HG02885 (cell line): Measurements from ENCODE around the gene ACBD3.

ENCODE experiments used
- ATAC-seq: cut with Tn5 transposase; IDR thresholded peaks from one replicate; pipeline ENCODE4 v1.9.1; 2021; ENCODE audit warnings: mild to moderate bottlenecking; ENCODE audit not compliant: unreplicated experiment, poor library complexity

The ACBD3 gene

GRCh38 chr1:226135709-226136108, 50.8 kb downstream of the ACBD3 start:
- no peak for ATAC-seq

DNA sequence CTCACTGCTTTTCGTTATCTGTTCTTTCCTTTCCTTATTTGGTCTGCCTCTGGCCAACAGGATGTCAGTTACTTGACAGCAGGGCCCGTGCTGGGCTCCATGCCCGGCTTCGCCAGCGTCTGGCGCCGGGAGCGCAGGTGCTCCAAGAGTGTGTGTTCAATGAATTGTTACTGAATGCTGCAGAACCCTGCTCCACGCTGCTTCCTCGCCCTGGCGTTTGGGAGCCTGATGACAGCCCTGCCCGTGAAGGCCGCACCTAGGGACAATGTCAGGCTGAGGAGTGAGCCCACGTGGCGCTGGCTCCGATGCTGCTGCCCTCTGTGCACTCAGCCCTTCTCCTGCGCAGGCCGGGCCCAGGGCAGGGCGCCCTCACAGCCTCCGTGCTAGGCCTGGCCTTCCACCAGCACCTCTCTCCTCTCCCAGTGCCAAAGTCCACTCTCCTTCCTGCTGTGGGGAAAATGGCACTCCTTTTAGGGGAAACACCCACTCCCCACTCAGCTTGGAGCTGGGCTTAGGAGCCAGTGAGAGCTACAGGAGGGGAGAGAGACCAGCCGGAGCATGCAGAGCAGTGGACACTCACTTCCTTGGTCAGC, 51.4 kb downstream of the ACBD3 start:
- no peak for ATAC-seq

GRCh38 chr1:226134170-226135058, 52.1 kb downstream of the ACBD3 start:
- ATAC-seq = no peak

- no peak for ATAC-seq
Observed at GRCh38 chr1:226133504-226134123, 52.9 kb downstream of the ACBD3 start.

DNA sequence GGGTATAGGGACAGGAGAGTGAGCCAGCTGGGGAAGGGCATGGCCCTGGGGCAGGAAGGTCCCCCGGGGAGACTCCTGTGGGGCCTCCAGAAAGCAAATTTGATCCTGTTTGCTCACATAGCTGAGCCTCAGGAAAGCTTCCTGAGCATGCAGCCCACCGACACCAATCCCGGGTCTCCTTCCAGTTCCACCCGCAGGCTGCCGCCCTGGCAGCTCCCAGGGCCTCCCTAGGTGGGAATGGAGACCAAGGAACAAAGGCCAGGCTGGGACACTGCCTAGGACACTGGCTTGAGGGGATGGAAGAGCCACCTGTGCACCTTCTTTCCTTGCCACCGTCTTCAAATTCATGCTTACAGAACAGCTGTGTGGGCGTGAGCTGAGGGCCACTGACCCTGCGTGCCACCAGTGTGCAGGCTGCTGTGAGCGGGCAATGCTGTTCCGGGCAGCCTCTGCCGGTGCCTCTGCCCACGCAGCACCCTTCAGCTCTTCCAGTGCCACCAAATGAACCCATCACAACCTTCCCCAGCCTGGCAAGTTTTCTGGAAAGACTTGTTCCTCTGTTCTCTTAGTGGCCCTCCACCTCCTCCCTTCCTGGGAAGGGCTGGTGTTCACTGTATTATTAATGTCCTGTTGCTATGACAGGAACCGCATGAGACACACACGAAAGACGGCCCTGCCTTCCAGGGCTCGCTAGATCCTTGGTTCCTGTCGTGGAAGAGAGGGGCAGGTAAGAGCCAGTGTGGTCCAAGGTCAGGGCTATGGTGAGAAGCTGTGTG, 53.6 kb downstream of the ACBD3 start:
- ATAC-seq = peak; percentile 49

GRCh38 chr1:226131639-226132038, 54.9 kb downstream of the ACBD3 start:
- ATAC-seq = no peak

GRCh38 chr1:226129230-226129629, 57.3 kb downstream of the ACBD3 start:
- ATAC-seq = no peak

DNA sequence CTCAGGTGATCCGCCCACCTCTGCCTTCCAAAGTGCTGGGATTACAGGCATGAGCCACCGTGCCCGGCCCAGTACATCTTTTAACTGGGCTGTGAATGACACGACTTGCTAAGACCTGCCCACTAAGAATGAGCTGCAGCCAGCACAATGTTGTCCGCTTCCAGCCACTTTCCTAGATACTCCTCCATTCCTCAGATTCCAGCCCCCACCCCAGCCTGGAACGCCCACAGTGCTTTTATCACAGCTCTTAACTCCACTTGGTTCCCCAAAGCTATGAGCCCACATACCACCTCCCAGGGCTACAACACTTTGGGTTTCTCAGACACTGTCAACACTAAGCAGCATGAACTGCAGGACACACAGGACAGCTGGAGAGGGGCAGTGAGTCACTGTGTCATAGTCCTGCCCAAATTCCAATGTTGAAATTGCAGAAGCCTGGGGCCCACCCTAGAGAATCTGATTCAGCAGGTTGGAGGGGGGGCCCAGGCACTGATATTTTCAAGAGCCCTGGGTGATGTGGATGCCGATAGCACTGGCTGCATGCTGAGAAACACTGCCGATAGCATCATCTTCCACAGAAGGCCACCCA, 58.0 kb downstream of the ACBD3 start:
- ATAC-seq = no peak

- ATAC-seq = peak; percentile 3
Observed at GRCh38 chr1:226126824-226127569, 59.5 kb downstream of the ACBD3 start.

GRCh38 chr1:226125831-226126230, 60.7 kb downstream of the ACBD3 start:
- no peak for ATAC-seq

DNA sequence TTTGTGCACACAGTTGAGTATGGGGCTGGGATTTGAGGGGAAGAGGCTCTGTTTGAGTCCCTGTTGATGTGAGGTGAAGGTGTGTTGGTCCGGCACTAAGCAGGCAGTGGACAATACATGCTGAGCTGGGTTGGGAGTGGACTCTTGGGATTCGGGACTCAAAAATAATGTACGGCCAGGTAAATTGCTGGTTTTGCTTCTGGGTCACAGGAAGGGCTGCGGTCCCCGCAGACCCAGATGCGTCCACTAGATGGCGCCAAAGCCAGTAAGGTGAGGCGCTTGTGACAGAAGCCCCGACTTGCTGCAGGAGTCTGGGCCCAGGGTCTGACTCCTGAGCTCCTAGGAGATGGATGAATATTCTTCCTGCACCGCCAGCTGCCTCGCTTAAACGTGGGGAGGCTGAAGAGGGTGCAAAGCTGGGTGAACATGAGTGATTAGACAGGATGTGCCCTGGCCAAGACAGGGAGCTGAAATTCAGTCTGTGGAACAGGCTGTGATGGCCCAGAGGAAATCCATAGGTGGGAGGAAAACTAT, 61.4 kb downstream of the ACBD3 start:
- peak; percentile 28 for ATAC-seq

- ATAC-seq = no peak
Observed at GRCh38 chr1:226123591-226124471, 62.7 kb downstream of the ACBD3 start.

DNA sequence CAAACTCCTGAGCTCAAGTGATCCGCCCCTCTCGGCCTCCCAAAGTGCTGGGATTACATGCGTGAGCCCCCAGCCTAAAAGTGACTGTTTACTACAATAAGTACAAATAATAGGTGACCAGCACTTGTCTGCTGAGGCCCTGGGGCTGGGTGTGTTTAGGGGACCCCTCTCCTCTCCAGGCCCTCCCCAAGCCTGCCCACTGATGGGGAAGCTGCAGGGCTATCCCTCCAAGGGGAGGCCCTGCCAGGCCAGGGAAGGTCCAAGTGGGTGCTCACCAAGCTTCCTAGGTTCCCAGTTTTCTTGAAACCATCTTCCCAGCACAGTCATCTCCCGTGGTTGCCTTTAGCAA, 63.4 kb downstream of the ACBD3 start:
- no peak for ATAC-seq

DNA sequence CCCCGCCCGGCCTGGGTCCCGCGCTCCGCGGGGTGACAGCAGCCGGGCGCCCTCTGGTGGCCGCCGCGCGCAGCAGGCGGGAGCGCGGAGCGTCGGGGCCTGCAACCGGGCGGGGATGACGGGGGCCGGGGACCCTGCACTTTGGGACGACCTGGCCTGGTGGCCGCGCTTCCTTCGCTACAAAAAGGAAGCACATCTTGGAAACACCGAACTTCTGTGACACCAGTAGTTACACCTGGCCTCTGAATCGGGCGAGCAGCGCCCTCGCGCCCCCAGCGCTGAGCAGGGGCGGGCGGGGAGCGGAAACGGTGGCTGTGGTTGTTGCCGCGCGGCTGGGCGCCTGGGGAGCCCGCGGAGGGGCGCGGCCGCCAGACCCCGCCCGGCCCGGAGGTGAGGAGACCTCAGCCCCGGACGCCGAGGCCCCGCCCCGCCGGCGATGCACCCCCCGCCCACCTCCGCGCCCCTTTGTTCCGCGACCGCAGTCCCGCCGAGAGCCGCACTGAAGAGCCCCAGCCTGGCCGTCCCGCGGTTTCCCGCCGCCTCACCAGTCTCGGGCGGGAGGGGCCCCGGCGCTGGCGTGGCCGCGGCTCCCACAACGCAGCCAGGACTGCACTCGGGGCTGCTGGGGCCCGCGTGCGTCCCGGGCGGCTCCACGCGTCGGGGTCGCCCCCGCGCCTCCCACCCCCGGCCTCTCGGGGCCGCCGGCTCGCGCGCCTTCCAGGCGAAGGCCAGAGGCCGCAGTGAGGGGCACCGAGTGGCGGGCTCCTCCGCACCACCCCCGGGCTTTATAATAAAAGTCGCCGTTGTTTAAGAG, 64.7 kb downstream of the ACBD3 start:
- peak; percentile 66 for ATAC-seq

GRCh38 chr1:226121049-226121586, 65.4 kb downstream of the ACBD3 start:
- ATAC-seq = no peak

DNA sequence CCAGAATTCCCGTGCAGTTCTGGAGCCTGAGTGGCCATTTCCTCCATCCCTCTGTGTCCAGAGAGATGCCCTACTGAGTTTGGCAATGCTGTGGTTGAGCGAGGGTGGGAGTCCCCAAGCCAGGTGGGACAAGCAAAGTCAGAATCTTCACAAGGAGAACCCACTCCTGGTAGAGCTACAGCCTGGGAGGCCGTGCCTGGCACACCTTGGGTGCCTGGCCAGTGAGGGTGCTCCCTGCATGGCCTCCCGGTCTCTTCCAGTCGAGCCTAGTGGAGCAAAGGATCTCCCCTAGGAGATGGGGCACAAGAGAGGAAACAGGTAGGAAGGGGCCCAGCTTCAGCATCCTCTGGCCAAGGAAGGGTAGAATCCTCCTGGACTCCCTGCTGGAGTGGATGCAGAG, 66.1 kb downstream of the ACBD3 start:
- ATAC-seq = no peak

DNA sequence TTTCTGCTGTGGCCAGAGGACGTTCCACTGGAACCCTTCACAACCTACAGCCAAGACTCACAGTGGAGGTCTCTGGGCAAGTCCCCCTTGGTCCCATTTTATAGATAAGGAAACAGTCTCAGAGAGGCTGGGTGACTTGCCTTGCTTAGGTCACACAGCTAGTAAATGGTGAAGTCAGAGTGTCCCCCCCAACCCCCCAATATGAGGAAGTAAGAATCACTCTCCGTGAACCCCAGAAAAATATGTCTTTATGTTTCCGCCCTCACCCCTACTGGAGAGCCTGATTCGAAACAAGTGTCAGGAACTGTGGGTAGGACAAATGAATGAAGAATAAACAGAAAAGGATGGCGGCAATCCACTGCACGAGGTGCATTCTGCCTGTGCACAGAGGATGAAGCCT, 67.4 kb downstream of the ACBD3 start:
- no peak for ATAC-seq
